ENCODE measurements around the gene SCG2. TPM values are rescaled to one million over a fixed set of nuclear protein-coding genes. Genes with fewer than 3 reads are reported as not detected.

SCG2 gene
- total RNA-seq, 1 donor: 0.63 TPM

GRCh38 chr2:223602972-223603371, 811 bp upstream of the SCG2 start:
- no peak for TF ChIP-seq CTCF (IDR thresholded peaks at IDR 0.05; ENCODE audit: insufficient read depth, low read length)
- no peak for DNase-seq (ENCODE audit: low read depth)
- H3K4me3 ChIP-seq (ENCODE audit: low read depth, low read length): no peak overlapping the region

DNA sequence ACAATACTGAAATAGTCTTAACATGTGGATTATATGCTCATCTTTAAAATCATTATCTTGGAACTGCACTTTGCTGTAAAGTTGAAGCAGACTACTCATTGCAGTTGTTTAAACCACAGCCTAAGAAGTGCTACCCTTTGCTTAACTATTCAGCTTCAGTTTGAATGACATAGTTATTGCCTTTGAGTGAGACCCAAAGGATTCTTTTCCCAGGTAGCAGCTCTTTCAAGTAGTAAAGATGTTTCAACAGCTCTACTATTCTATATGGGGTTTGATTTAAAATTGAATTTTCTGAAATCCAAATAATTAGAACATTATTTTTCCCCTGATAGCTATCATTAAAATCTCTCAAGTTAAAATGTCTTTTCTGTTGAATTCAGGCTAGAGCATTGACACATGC, 1.1 kb downstream of the SCG2 start:
- DNase-seq (ENCODE audit: low read depth): no peak
- no peak overlapping the region for H3K4me3 ChIP-seq (ENCODE audit: low read depth, low read length)
- no peak for TF ChIP-seq CTCF (IDR thresholded peaks at IDR 0.05; ENCODE audit: insufficient read depth, low read length)

DNA sequence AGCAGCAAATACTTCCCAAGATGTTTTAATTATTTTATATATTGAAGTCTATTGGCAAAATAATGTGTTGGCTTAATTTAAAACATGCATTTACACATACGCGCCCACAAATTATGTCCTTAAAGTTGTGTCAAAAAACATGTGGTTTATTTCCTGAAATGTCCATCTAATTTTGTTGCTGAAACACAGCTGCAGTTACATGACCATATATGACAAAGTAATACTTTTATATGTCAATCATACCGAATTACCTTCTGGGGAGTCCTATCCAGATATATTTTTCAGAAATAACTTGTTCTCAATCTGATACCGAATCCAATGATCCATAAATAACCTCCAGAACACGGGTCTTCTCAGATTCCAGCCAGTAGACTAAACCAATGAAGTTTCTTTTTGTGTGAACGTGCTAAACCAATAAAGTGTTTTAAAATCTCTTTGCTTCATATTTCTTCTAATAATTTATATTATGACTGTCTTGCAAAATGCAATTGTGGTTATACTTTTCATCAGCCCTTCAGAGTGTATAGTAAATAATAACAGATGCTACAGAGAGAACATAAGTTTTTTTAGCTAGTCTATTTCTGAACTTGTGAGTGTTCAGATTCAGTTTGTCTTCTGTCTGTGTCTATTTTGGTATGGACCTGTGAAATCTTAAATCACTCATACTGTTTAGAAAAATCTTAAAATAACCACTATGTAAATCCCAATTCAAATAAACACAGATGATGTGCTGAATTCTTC, 2.4 kb downstream of the SCG2 start:
- TF ChIP-seq CTCF (IDR thresholded peaks at IDR 0.05; ENCODE audit: insufficient read depth, low read length): no peak
- no peak overlapping the region for H3K4me3 ChIP-seq (ENCODE audit: low read depth, low read length)
- DNase-seq (ENCODE audit: low read depth): peak; percentile 19

DNA sequence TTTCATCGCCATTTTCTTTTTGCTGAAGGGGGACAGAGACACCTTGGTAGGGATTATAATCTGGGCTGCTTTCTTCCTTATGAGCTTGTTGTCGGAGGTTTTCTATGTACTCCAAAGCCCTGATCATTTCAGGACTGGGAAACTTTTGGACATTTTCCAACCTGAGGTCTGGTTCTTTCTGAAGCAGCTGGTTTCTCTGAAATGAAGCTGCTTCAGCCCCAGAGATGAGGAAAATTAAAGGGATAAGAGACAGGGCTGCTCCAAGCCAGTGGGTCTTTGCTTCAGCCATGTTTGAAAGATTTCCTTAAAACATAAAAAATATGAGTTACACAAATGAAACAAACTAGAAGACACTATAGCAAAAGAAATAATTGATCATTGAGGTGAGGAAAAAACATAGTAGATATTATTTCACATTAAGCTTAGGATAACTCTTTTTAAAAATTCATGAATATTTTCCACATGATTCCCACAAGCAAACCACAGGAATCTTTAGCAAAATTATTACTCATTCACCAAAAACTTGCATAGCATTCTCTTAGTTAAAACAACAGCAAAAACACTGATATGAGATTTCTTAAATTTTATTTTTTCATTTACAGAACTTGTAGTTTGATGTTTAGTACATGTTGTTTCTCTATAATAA, 3.0 kb downstream of the SCG2 start:
- no peak for TF ChIP-seq CTCF (IDR thresholded peaks at IDR 0.05; ENCODE audit: insufficient read depth, low read length)
- peak; percentile 89 for DNase-seq (ENCODE audit: low read depth)
- H3K4me3 ChIP-seq (ENCODE audit: low read depth, low read length): no peak overlapping the region

- DNase-seq (ENCODE audit: low read depth): peak; percentile 17
- no peak for TF ChIP-seq CTCF (IDR thresholded peaks at IDR 0.05; ENCODE audit: insufficient read depth, low read length)
- H3K4me3 ChIP-seq (ENCODE audit: low read depth, low read length): no peak overlapping the region
These were observed 5.1 kb downstream of the SCG2 start for GRCh38 chr2:223597076-223597475.

GRCh38 chr2:223596208-223596607, 6.0 kb downstream of the SCG2 start:
- TF ChIP-seq CTCF (IDR thresholded peaks at IDR 0.05; ENCODE audit: insufficient read depth, low read length): no peak

More at GRCh38 chr2:223596208-223596607, 6.0 kb downstream of the SCG2 start:
- H3K4me3 ChIP-seq (ENCODE audit: low read depth, low read length): no peak overlapping the region
- no peak for DNase-seq (ENCODE audit: low read depth)

All from fibroblast of the aortic adventitia (primary cell).